Measurements from ENCODE around the gene RBM24. TPM values are rescaled to one million over a fixed set of nuclear protein-coding genes. Genes with fewer than 3 reads are reported as not detected.

Gene RBM24
- polyA plus RNA-seq, 3 donors = not detected

GRCh38 chr6:17291778-17292177 lies 10.6 kb downstream of the RBM24 start:
- WGBS (ENCODE audit: insufficient coverage) = 97% methylated on average over 15 of the region's 17 CpGs
- Histone ChIP-seq H3K27ac (ENCODE audit: low read depth in 1 of 2, low read length in 2 of 2) (no peak overlapping the region), H3K4me1 (ENCODE audit: control insufficient read depth in 1 of 2, insufficient read depth in 2 of 2, low read length in 2 of 2) (no peaks in the 10 kb centered on the region), H3K4me2 (replicated peaks; ENCODE audit: extremely low read depth, low read length, poor library complexity, severe bottlenecking) (no peak overlapping the region), H3K36me3 (replicated peaks in 1 of 2; ENCODE audit: control insufficient read depth in 1 of 2, insufficient read depth in 2 of 2, low read length in 2 of 2) (no peaks in the 10 kb centered on the region), H3K27me3 (ENCODE audit: control insufficient read depth in 2 of 2, insufficient read depth in 2 of 2, low read length in 2 of 2) (peaks cover 0 to 7% of the 10 kb centered on the region in 2 donors), H4K20me1 (ENCODE audit: insufficient read depth, low read length) (no peaks in the 10 kb centered on the region), H3K4me3 (replicated peaks in 1 of 3; ENCODE audit: low read depth in 2 of 3, low read length in 3 of 3) (no peak overlapping the region), H3K9me3 (replicated peaks in 1 of 2; ENCODE audit: control insufficient read depth in 1 of 2, insufficient read depth in 1 of 2, low read length in 2 of 2) (no peaks in the 10 kb centered on the region), H2AFZ (ENCODE audit: insufficient read depth, low read depth, low read length, poor library complexity, severe bottlenecking) (no peak overlapping the region), H3K9ac (ENCODE audit: insufficient read depth, low read length, poor library complexity, severe bottlenecking) (no peak overlapping the region), H3K79me2 (ENCODE audit: insufficient read depth, low read length) (no peaks in the 10 kb centered on the region)
- DNase-seq = no peak
- Mint-ChIP-seq H3K27ac (no peak overlapping the region), H3K4me3 (no peak overlapping the region), H3K4me1 (no peaks in the 10 kb centered on the region), H3K27me3 (ENCODE audit: low read depth in 3 of 3) (peaks cover 14 to 19% (median 15%) of the 10 kb centered on the region in 3 donors), H3K36me3 (no peaks in the 10 kb centered on the region), H3K9me3 (peaks cover 0 to 7% (median 0%) of the 10 kb centered on the region in 7 donors)
- no peak for TF ChIP-seq CTCF (IDR thresholded peaks at IDR 0.05)
- intact Hi-C loops (cut with micrococcal nuclease) = no loop called here

- H3K27me3 ChIP-seq (ENCODE audit: control insufficient read depth in 2 of 2, insufficient read depth in 2 of 2, low read length in 2 of 2) = peaks cover 0 to 7% of the 10 kb centered on the region in 2 donors
- DNase-seq = no peak
- H3K9me3 ChIP-seq (replicated peaks in 1 of 2; ENCODE audit: control insufficient read depth in 1 of 2, insufficient read depth in 1 of 2, low read length in 2 of 2) = no peaks in the 10 kb centered on the region
- H3K4me1 Mint-ChIP-seq = no peaks in the 10 kb centered on the region
- H3K27me3 Mint-ChIP-seq (ENCODE audit: low read depth in 3 of 3) = peaks cover 12 to 15% (median 14%) of the 10 kb centered on the region in 3 donors
- intact Hi-C loops (cut with micrococcal nuclease) = no loop called here
- H3K9me3 Mint-ChIP-seq = peaks cover 0 to 3% (median 0%) of the 10 kb centered on the region in 7 donors
- no peak for TF ChIP-seq CTCF (IDR thresholded peaks at IDR 0.05)
- no peak overlapping the region for H3K27ac ChIP-seq (ENCODE audit: low read depth in 1 of 2, low read length in 2 of 2)
- no peaks in the 10 kb centered on the region for H3K4me1 ChIP-seq (ENCODE audit: control insufficient read depth in 1 of 2, insufficient read depth in 2 of 2, low read length in 2 of 2)
- H3K36me3 Mint-ChIP-seq = no peaks in the 10 kb centered on the region
- no peaks in the 10 kb centered on the region for H3K36me3 ChIP-seq (replicated peaks in 1 of 2; ENCODE audit: control insufficient read depth in 1 of 2, insufficient read depth in 2 of 2, low read length in 2 of 2)
- H3K27ac Mint-ChIP-seq = no peak overlapping the region
- H4K20me1 ChIP-seq (ENCODE audit: insufficient read depth, low read length) = no peaks in the 10 kb centered on the region
- H3K79me2 ChIP-seq (ENCODE audit: insufficient read depth, low read length) = no peaks in the 10 kb centered on the region
- 83% methylated on average over 1 of the region's 5 CpGs for WGBS (ENCODE audit: insufficient coverage)
- H3K4me3 ChIP-seq (replicated peaks in 1 of 3; ENCODE audit: low read depth in 2 of 3, low read length in 3 of 3) = no peak overlapping the region
- H3K4me2 ChIP-seq (replicated peaks; ENCODE audit: extremely low read depth, low read length, poor library complexity, severe bottlenecking) = no peak overlapping the region
- no peak overlapping the region for H2AFZ ChIP-seq (ENCODE audit: insufficient read depth, low read depth, low read length, poor library complexity, severe bottlenecking)
- no peak overlapping the region for H3K4me3 Mint-ChIP-seq
- H3K9ac ChIP-seq (ENCODE audit: insufficient read depth, low read length, poor library complexity, severe bottlenecking) = no peak overlapping the region
These were observed 11.5 kb downstream of the RBM24 start for GRCh38 chr6:17292600-17293133.

Data from CD14-positive monocyte (primary cell).